Lung (tissue), 12 donors: Measurements from ENCODE around the gene MYRIP. TPM values are rescaled to one million over a fixed set of nuclear protein-coding genes. Genes with fewer than 3 reads are reported as not detected.

Experiments
- ATAC-seq: fragments of 200-7000 bp; cut with Tn5 transposase; one replicate; pipeline ENCODE4 v1.9.1; 2020; ENCODE audit warnings: moderate number of reproducible peaks; ENCODE audit not compliant: insufficient read depth, low FRiP score
- DNase-seq, 3 donors: peaks; one replicate each; pipeline ENCODE4 v3.0.0-alpha.2; 2013 to 2017
- H3K27ac ChIP-seq, 2 donors: one replicate each; pipeline ENCODE4 v1.5.1; 2013; ENCODE audit warnings: mild to moderate bottlenecking in 2 of 2, moderate library complexity in 2 of 2, control low read depth in 1 of 2, inconsistent platforms in 1 of 2, low read depth in 1 of 2, low read length in 1 of 2
- H3K27me3 ChIP-seq, 3 donors: one replicate each; pipeline ENCODE4 v1.5.1; 2013; ENCODE audit warnings: low read length in 2 of 3; ENCODE audit not compliant: control insufficient read depth in 3 of 3, insufficient read depth in 3 of 3
- H3K36me3 ChIP-seq, 4 donors: one replicate each; pipeline ENCODE4 v1.5.1; 2013; ENCODE audit warnings: low read length in 4 of 4, mild to moderate bottlenecking in 1 of 4, moderate library complexity in 1 of 4; ENCODE audit not compliant: control insufficient read depth in 4 of 4, insufficient read depth in 4 of 4
- H3K4me1 ChIP-seq, 5 donors: one replicate each; pipeline ENCODE4 v1.5.1; 2013; ENCODE audit warnings: low read length in 5 of 5, mild to moderate bottlenecking in 2 of 5, moderate library complexity in 1 of 5; ENCODE audit not compliant: control insufficient read depth in 5 of 5, insufficient read depth in 5 of 5
- H3K4me3 ChIP-seq: one replicate; pipeline ENCODE4 v1.5.1; 2013; ENCODE audit warnings: mild to moderate bottlenecking, control low read depth, moderate library complexity
- H3K9ac ChIP-seq, 2 donors: one replicate each; pipeline ENCODE4 v1.5.1; 2013; ENCODE audit warnings: low read length in 2 of 2, control low read depth in 1 of 2; ENCODE audit not compliant: insufficient read depth in 1 of 2
- H3K9me3 ChIP-seq, 4 donors: one replicate each; pipeline ENCODE4 v1.5.1; 2013; ENCODE audit warnings: low read length in 3 of 4, mild to moderate bottlenecking in 1 of 4, moderate library complexity in 1 of 4; ENCODE audit not compliant: control insufficient read depth in 4 of 4, insufficient read depth in 3 of 4
- WGBS, 2 donors: extraction: QIAGEN DNeasy Blood & Tissue Kit; methylation state at CpG; one replicate each; pipeline ENCODE4 v1.1.7; 2013; 5-methylcytosine and 5-hydroxymethylcytosine counted together
- polyA plus RNA-seq, 2 donors: library from polyadenylated mRNA; stranded (reverse); fragments of 200-250 nt; gene quantifications; one replicate each; pipeline ENCODE4 v1.2.1, GENCODE V29; 2013
- total RNA-seq, 2 donors: library from RNA; depleted of rRNA in 1 of 2; stranded (reverse); fragments of >200 nt in 1 of 2; gene quantifications; one replicate each; pipeline ENCODE4 v1.2.1, GENCODE V29; 2014 to 2021
- TF ChIP-seq, protein P1 (sequence below): IDR thresholded peaks from 2 replicates; pipeline ENCODE4 v1.5.1; 2012; ENCODE audit warnings: mild to moderate bottlenecking; ENCODE audit errors: control extremely low read depth, extremely low read depth
- donor health status: control.
- donor health status: control.
- donor health status: Bipolar disorder and iron deficiency.
- donor health status: healthy.
- donor health status: DM: yes; HTN: yes; CAD: no.

MYRIP gene
- total and polyA plus RNA-seq, 4 donors = 0.30 to 2.5 (median 0.77) TPM

DNA sequence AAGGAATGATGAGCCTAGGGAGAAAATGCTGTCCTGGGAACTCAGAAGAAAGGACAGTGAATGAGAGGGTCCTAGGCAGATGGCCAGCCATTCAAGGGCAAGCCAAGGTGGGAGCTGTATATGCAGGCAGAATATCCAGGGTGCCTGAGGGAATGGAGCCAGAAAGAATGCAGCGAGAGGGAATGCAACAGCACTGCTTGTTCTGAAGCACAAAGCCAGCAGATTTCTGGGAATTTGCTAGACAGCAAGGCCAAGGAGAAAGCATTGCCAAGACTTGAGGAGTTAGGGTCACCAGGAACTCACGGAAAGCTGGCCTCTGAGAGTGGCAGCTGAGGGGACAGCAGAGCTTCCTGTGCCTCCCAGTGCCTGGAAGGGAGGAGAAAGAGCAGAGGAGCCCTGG lies 200.6 kb downstream of the MYRIP start:
- TF ChIP-seq, protein P1, sequence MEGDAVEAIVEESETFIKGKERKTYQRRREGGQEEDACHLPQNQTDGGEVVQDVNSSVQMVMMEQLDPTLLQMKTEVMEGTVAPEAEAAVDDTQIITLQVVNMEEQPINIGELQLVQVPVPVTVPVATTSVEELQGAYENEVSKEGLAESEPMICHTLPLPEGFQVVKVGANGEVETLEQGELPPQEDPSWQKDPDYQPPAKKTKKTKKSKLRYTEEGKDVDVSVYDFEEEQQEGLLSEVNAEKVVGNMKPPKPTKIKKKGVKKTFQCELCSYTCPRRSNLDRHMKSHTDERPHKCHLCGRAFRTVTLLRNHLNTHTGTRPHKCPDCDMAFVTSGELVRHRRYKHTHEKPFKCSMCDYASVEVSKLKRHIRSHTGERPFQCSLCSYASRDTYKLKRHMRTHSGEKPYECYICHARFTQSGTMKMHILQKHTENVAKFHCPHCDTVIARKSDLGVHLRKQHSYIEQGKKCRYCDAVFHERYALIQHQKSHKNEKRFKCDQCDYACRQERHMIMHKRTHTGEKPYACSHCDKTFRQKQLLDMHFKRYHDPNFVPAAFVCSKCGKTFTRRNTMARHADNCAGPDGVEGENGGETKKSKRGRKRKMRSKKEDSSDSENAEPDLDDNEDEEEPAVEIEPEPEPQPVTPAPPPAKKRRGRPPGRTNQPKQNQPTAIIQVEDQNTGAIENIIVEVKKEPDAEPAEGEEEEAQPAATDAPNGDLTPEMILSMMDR = no peak
- Histone ChIP-seq H3K27me3 (no peaks in the 10 kb centered on the region), H3K4me3 (no peak overlapping the region), H3K9ac (no peak overlapping the region), H3K4me1 (no peaks in the 10 kb centered on the region), H3K9me3 (no peaks in the 10 kb centered on the region), H3K36me3 (no peaks in the 10 kb centered on the region), H3K27ac (no peak overlapping the region)
- ATAC-seq (no peak), DNase-seq (no peak)
- WGBS, 2 donors = 75 to 90% methylated on average over 2 of the region's 2 CpGs

GRCh38 chr3:40012381-40012780 lies 203.0 kb downstream of the MYRIP start:
- Histone ChIP-seq H3K4me1 (no peaks in the 10 kb centered on the region), H3K9ac (no peak overlapping the region), H3K27me3 (no peaks in the 10 kb centered on the region), H3K9me3 (no peaks in the 10 kb centered on the region), H3K27ac (no peak overlapping the region), H3K36me3 (no peaks in the 10 kb centered on the region), H3K4me3 (no peak overlapping the region)
- DNase-seq (no peak), ATAC-seq (no peak)
- TF ChIP-seq, protein P1 = no peak
- WGBS, 2 donors = 90 to 91% methylated on average over 3 of the region's 3 CpGs

DNA sequence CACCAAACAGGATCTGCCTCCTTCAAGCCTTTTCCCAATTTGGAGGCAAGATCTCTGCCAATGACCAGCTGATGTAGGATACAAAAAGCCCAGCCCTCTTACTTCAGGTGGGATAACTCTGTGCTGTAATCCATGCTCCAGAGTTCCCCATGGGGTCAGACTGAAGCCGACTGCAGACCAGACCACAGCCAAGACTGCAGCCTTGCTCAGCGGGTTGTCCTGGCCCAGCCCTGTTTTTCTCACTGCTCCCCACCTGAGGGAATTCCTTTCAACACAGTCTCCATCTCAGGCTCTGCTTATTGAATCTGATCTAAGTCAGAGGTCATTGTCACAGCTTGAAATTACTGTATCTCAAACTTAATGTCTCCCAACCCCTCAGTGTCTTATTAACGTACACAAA lies 207.0 kb downstream of the MYRIP start:
- H3K4me3 ChIP-seq = no peak overlapping the region
- DNase-seq = no peak
- no peaks in the 10 kb centered on the region for H3K36me3 ChIP-seq
- no peak overlapping the region for H3K27ac ChIP-seq
- 75 to 83% methylated on average over 3 of the region's 3 CpGs for WGBS, 2 donors
- no peaks in the 10 kb centered on the region for H3K27me3 ChIP-seq
- H3K9me3 ChIP-seq = no peaks in the 10 kb centered on the region
- peaks cover 0 to 7% (median 0%) of the 10 kb centered on the region in 5 donors for H3K4me1 ChIP-seq
- H3K9ac ChIP-seq = no peak overlapping the region
- TF ChIP-seq, protein P1 = no peak
- ATAC-seq = no peak

- Histone ChIP-seq H3K9ac (no peak overlapping the region), H3K4me3 (no peak overlapping the region), H3K27ac (no peak overlapping the region), H3K36me3 (no peaks in the 10 kb centered on the region), H3K4me1 (peaks cover 0 to 8% (median 0%) of the 10 kb centered on the region in 5 donors), H3K9me3 (peaks cover 0 to 1% (median 0%) of the 10 kb centered on the region in 4 donors), H3K27me3 (no peaks in the 10 kb centered on the region)
- ATAC-seq = no peak
- WGBS, 2 donors = 71 to 75% methylated on average over 2 of the region's 2 CpGs
- DNase-seq = no peak
- TF ChIP-seq, protein P1 = no peak
Measured at GRCh38 chr3:40018369-40018768, 209.0 kb downstream of the MYRIP start.
